Breast epithelium (tissue), 4 donors: ENCODE results near the gene CFAP54. TPM values are rescaled to one million over a fixed set of nuclear protein-coding genes. Genes with fewer than 3 reads are reported as not detected.

ENCODE experiments used
- DNase-seq, 2 donors: peaks; one replicate each; pipeline ENCODE4 v3.0.0-alpha.2; 2019; ENCODE audit warnings: low spot score in 2 of 2
- H3K27ac ChIP-seq, 2 donors: fragments of 200-600 bp; sonication (generic) in 1 of 2; one replicate each; pipeline ENCODE4 v1.5.1; 2016 to 2019; ENCODE audit warnings: mild to moderate bottlenecking in 1 of 2
- H3K27me3 ChIP-seq, 2 donors: fragments of 200-600 bp; sonication (generic) in 1 of 2; one replicate each; pipeline versions ENCODE4 v1.5.1 to v1.6.0; 2017 to 2019; ENCODE audit warnings: control low read depth in 1 of 2, mild to moderate bottlenecking in 1 of 2
- H3K36me3 ChIP-seq: fragments of 200-600 bp; one replicate; pipeline ENCODE4 v1.5.1; 2019
- H3K4me1 ChIP-seq, 2 donors: fragments of 200-600 bp; sonication (generic); one replicate each; pipeline ENCODE4 v1.5.1; 2016 to 2019; ENCODE audit warnings: control low read depth in 1 of 2
- H3K4me3 ChIP-seq, 3 donors: fragments of 200-600 bp; sonication (generic); 1 replicate in 2 of 3; 2 replicates in 1 of 3; pipeline ENCODE4 v1.5.1; 2016 to 2019; ENCODE audit warnings: mild to moderate bottlenecking in 3 of 3, moderate library complexity in 2 of 3
- H3K9me3 ChIP-seq, 2 donors: fragments of 200-600 bp; sonication (generic) in 1 of 2; one replicate each; pipeline ENCODE4 v1.5.1; 2016 to 2019; ENCODE audit warnings: control low read depth in 1 of 2
- CTCF ChIP-seq, 3 donors: fragments of 450-650 bp; IDR thresholded peaks; one replicate each; pipeline ENCODE4 v1.5.1; 2016 to 2017; ENCODE audit warnings: antibody characterized with exemption in 3 of 3, mild to moderate bottlenecking in 3 of 3, moderate library complexity in 3 of 3
- POLR2A ChIP-seq: fragments of 450-650 bp; IDR thresholded peaks from one replicate; pipeline ENCODE4 v1.6.1; 2016; ENCODE audit warnings: antibody characterized with exemption, mild to moderate bottlenecking, moderate library complexity
- POLR2AphosphoS5 ChIP-seq, 3 donors: sonication (generic); formaldehyde crosslinking; IDR thresholded peaks; one replicate each; pipeline ENCODE4 v1.6.1; 2017; ENCODE audit warnings: antibody characterized with exemption in 3 of 3
- intact Hi-C: fragments of 100-400 bp; cut with DNase I; formaldehyde crosslinking; loops from one replicate; pipeline ENCODE4 v1.15.1; 2023; ENCODE audit warnings: low total_unique reads
- total RNA-seq, 3 donors: library from RNA; depleted of rRNA; stranded (reverse); fragments of >200 nt; gene quantifications; one replicate each; pipeline ENCODE4 v1.1.0, GENCODE V29; 2016

Gene CFAP54
- total RNA-seq, 3 donors from 2014 or later = 0.48 to 7.3 (median 2.9) TPM

- no peaks in the 10 kb centered on the region for H3K4me1 ChIP-seq
- no peak for DNase-seq
- no peaks in the 10 kb centered on the region for H3K27me3 ChIP-seq
- peaks cover 0 to 16% of the 10 kb centered on the region in 2 donors for H3K9me3 ChIP-seq
- H3K4me3 ChIP-seq = no peak overlapping the region
- H3K36me3 ChIP-seq = no peaks in the 10 kb centered on the region
- no peak overlapping the region for H3K27ac ChIP-seq
- TF ChIP-seq POLR2A = no peak
- no peak for TF ChIP-seq POLR2AphosphoS5 (IDR thresholded peaks at IDR 0.05)
- TF ChIP-seq CTCF (IDR thresholded peaks at IDR 0.05) = no peak
- intact Hi-C loops = no loop called here
Observed at GRCh38 chr12:96810057-96810456, 320.7 kb downstream of the CFAP54 start.

GRCh38 chr12:96810477-96810876, 321.1 kb downstream of the CFAP54 start:
- Histone ChIP-seq H3K4me3 (no peak overlapping the region), H3K9me3 (peaks cover 0 to 16% of the 10 kb centered on the region in 2 donors), H3K27ac (no peak overlapping the region), H3K27me3 (no peaks in the 10 kb centered on the region), H3K4me1 (no peaks in the 10 kb centered on the region), H3K36me3 (no peaks in the 10 kb centered on the region)
- intact Hi-C loops = no loop called here
- TF ChIP-seq CTCF (IDR thresholded peaks at IDR 0.05) (no peak), POLR2AphosphoS5 (IDR thresholded peaks at IDR 0.05) (no peak), POLR2A (no peak)
- DNase-seq = no peak

- Histone ChIP-seq H3K9me3 (peaks cover 0 to 16% of the 10 kb centered on the region in 2 donors), H3K4me3 (no peak overlapping the region), H3K27ac (no peak overlapping the region), H3K36me3 (no peaks in the 10 kb centered on the region), H3K4me1 (no peaks in the 10 kb centered on the region), H3K27me3 (no peaks in the 10 kb centered on the region)
- no peak for TF ChIP-seq POLR2A
- no peak for TF ChIP-seq CTCF (IDR thresholded peaks at IDR 0.05)
- no peak for TF ChIP-seq POLR2AphosphoS5 (IDR thresholded peaks at IDR 0.05)
- intact Hi-C loops = no loop called here
- DNase-seq = no peak
Observed at GRCh38 chr12:96811083-96811482, 321.7 kb downstream of the CFAP54 start.

GRCh38 chr12:96812153-96812552, 322.8 kb downstream of the CFAP54 start:
- DNase-seq = no peak
- TF ChIP-seq POLR2A = no peak
- TF ChIP-seq POLR2AphosphoS5 (IDR thresholded peaks at IDR 0.05) = no peak
- no peak for TF ChIP-seq CTCF (IDR thresholded peaks at IDR 0.05)
- Histone ChIP-seq H3K4me3 (no peak overlapping the region), H3K36me3 (no peaks in the 10 kb centered on the region), H3K27ac (no peak overlapping the region), H3K4me1 (no peaks in the 10 kb centered on the region), H3K27me3 (no peaks in the 10 kb centered on the region), H3K9me3 (peaks cover 0 to 16% of the 10 kb centered on the region in 2 donors)
- intact Hi-C loops = no loop called here

GRCh38 chr12:96814200-96814599, 324.8 kb downstream of the CFAP54 start:
- intact Hi-C loops = no loop called here

More at GRCh38 chr12:96814200-96814599, 324.8 kb downstream of the CFAP54 start:
- Histone ChIP-seq H3K27ac (no peak overlapping the region), H3K4me1 (no peaks in the 10 kb centered on the region), H3K27me3 (no peaks in the 10 kb centered on the region), H3K36me3 (no peaks in the 10 kb centered on the region), H3K9me3 (peaks cover 0 to 6% of the 10 kb centered on the region in 2 donors), H3K4me3 (no peak overlapping the region)
- no peak for DNase-seq
- TF ChIP-seq CTCF (IDR thresholded peaks at IDR 0.05) (no peak), POLR2A (no peak)
